ENCODE results near the gene EVX2. TPM values are rescaled to one million over a fixed set of nuclear protein-coding genes. Genes with fewer than 3 reads are reported as not detected.
A peak's percentile ranks its signal among the peaks of the same experiment; 100 is the strongest.

The EVX2 gene
- total and polyA plus RNA-seq, 2 donors, result not detected

GRCh38 chr2:176128982-176129796, 45.4 kb upstream of the EVX2 start, which contains the start of gene HOXD8:
Gene HOXD8, plus strand, starts transcription at chr2:176129705. Its CDS starts 662 bp downstream, at chr2:176130367.
- Histone ChIP-seq H3K27me3 (ENCODE audit: control insufficient read depth in 2 of 2, insufficient read depth in 1 of 2, low read length in 1 of 2) (peaks cover 94 to 99% of the 10 kb centered on the region in 2 donors), H3K9me3 (ENCODE audit: control insufficient read depth in 2 of 2, insufficient read depth in 1 of 2, low read length in 1 of 2) (peaks cover 0 to 15% of the 10 kb centered on the region in 2 donors), H3K4me3 (ENCODE audit: low read length in 2 of 2) (peak within 1 kb of the TSS in 1 of 2 donors; percentile 40), H3K27ac (ENCODE audit: low read depth in 1 of 2, low read length in 1 of 2) (peak within 1 kb of the TSS in 1 of 2 donors; percentile 26), H3K4me1 (ENCODE audit: control insufficient read depth in 2 of 2, insufficient read depth in 2 of 2, low read length in 2 of 2) (peaks cover 8 to 17% of the 10 kb centered on the region in 2 donors), H3K36me3 (ENCODE audit: control insufficient read depth in 2 of 2, insufficient read depth in 2 of 2, low read length in 1 of 2) (no peaks in the 10 kb centered on the region)
- WGBS, result 4% methylated on average over 64 of the region's 64 CpGs
- DNase-seq (ENCODE audit: low read depth in 6 of 9, low spot score in 9 of 9), result peak in 3 of 9 donors; percentile 37 to 63 (median 42)

- peak in 1 of 9 donors; percentile 35 for DNase-seq (ENCODE audit: low read depth in 6 of 9, low spot score in 9 of 9)
- Histone ChIP-seq H3K4me3 (ENCODE audit: low read length in 2 of 2) (no peak overlapping the region), H3K9me3 (ENCODE audit: control insufficient read depth in 2 of 2, insufficient read depth in 1 of 2, low read length in 1 of 2) (peaks cover 0 to 15% of the 10 kb centered on the region in 2 donors), H3K4me1 (ENCODE audit: control insufficient read depth in 2 of 2, insufficient read depth in 2 of 2, low read length in 2 of 2) (peaks cover 8 to 17% of the 10 kb centered on the region in 2 donors), H3K27me3 (ENCODE audit: control insufficient read depth in 2 of 2, insufficient read depth in 1 of 2, low read length in 1 of 2) (peaks cover 92 to 99% of the 10 kb centered on the region in 2 donors), H3K36me3 (ENCODE audit: control insufficient read depth in 2 of 2, insufficient read depth in 2 of 2, low read length in 1 of 2) (no peaks in the 10 kb centered on the region), H3K27ac (ENCODE audit: low read depth in 1 of 2, low read length in 1 of 2) (no peak overlapping the region)
- WGBS, result 7% methylated on average over 49 of the region's 49 CpGs
Observed at GRCh38 chr2:176128172-176128981, 44.6 kb upstream of the EVX2 start.

GRCh38 chr2:176127774-176128072, 44.0 kb upstream of the EVX2 start:
- Histone ChIP-seq H3K27ac (ENCODE audit: low read depth in 1 of 2, low read length in 1 of 2) (no peak overlapping the region), H3K4me1 (ENCODE audit: control insufficient read depth in 2 of 2, insufficient read depth in 2 of 2, low read length in 2 of 2) (peaks cover 10 to 19% of the 10 kb centered on the region in 2 donors), H3K27me3 (ENCODE audit: control insufficient read depth in 2 of 2, insufficient read depth in 1 of 2, low read length in 1 of 2) (peaks cover 93 to 99% of the 10 kb centered on the region in 2 donors), H3K36me3 (ENCODE audit: control insufficient read depth in 2 of 2, insufficient read depth in 2 of 2, low read length in 1 of 2) (no peaks in the 10 kb centered on the region), H3K4me3 (ENCODE audit: low read length in 2 of 2) (no peak overlapping the region), H3K9me3 (ENCODE audit: control insufficient read depth in 2 of 2, insufficient read depth in 1 of 2, low read length in 1 of 2) (peaks cover 0 to 15% of the 10 kb centered on the region in 2 donors)
- DNase-seq (ENCODE audit: low read depth in 6 of 9, low spot score in 9 of 9), result no peak
- WGBS, result 29% methylated on average over 4 of the region's 4 CpGs

- no peak overlapping the region for H3K27ac ChIP-seq (ENCODE audit: low read depth in 1 of 2, low read length in 1 of 2)
- peaks cover 93 to 99% of the 10 kb centered on the region in 2 donors for H3K27me3 ChIP-seq (ENCODE audit: control insufficient read depth in 2 of 2, insufficient read depth in 1 of 2, low read length in 1 of 2)
- H3K9me3 ChIP-seq (ENCODE audit: control insufficient read depth in 2 of 2, insufficient read depth in 1 of 2, low read length in 1 of 2), result peaks cover 0 to 18% of the 10 kb centered on the region in 2 donors
- no peaks in the 10 kb centered on the region for H3K36me3 ChIP-seq (ENCODE audit: control insufficient read depth in 2 of 2, insufficient read depth in 2 of 2, low read length in 1 of 2)
- H3K4me1 ChIP-seq (ENCODE audit: control insufficient read depth in 2 of 2, insufficient read depth in 2 of 2, low read length in 2 of 2), result peaks cover 12 to 18% of the 10 kb centered on the region in 2 donors
- peak in 5 of 9 donors; percentile 48 to 75 (median 62) for DNase-seq (ENCODE audit: low read depth in 6 of 9, low spot score in 9 of 9)
- H3K4me3 ChIP-seq (ENCODE audit: low read length in 2 of 2), result no peak overlapping the region
- WGBS, result 4% methylated on average over 13 of the region's 13 CpGs
Observed at GRCh38 chr2:176126929-176127773, 43.4 kb upstream of the EVX2 start.

- H3K27me3 ChIP-seq (ENCODE audit: control insufficient read depth in 2 of 2, insufficient read depth in 1 of 2, low read length in 1 of 2), result peaks cover 95 to 99% of the 10 kb centered on the region in 2 donors
Observed at GRCh38 chr2:176125772-176126054, 42.0 kb upstream of the EVX2 start.

GRCh38 chr2:176124947-176125771, 41.4 kb upstream of the EVX2 start:
- no peak for DNase-seq (ENCODE audit: low read depth in 6 of 9, low spot score in 9 of 9)
- peaks cover 5 to 18% of the 10 kb centered on the region in 2 donors for H3K4me1 ChIP-seq (ENCODE audit: control insufficient read depth in 2 of 2, insufficient read depth in 2 of 2, low read length in 2 of 2)
- peaks cover 0 to 23% of the 10 kb centered on the region in 2 donors for H3K9me3 ChIP-seq (ENCODE audit: control insufficient read depth in 2 of 2, insufficient read depth in 1 of 2, low read length in 1 of 2)
- no peak overlapping the region for H3K4me3 ChIP-seq (ENCODE audit: low read length in 2 of 2)
- 35% methylated on average over 9 of the region's 9 CpGs for WGBS
- H3K36me3 ChIP-seq (ENCODE audit: control insufficient read depth in 2 of 2, insufficient read depth in 2 of 2, low read length in 1 of 2), result no peaks in the 10 kb centered on the region
- no peak overlapping the region for H3K27ac ChIP-seq (ENCODE audit: low read depth in 1 of 2, low read length in 1 of 2)
- H3K27me3 ChIP-seq (ENCODE audit: control insufficient read depth in 2 of 2, insufficient read depth in 1 of 2, low read length in 1 of 2), result peaks cover 94 to 99% of the 10 kb centered on the region in 2 donors

More at GRCh38 chr2:176125772-176126054, 42.0 kb upstream of the EVX2 start:
- Histone ChIP-seq H3K4me3 (ENCODE audit: low read length in 2 of 2) (no peak overlapping the region), H3K36me3 (ENCODE audit: control insufficient read depth in 2 of 2, insufficient read depth in 2 of 2, low read length in 1 of 2) (no peaks in the 10 kb centered on the region), H3K4me1 (ENCODE audit: control insufficient read depth in 2 of 2, insufficient read depth in 2 of 2, low read length in 2 of 2) (peaks cover 11 to 18% of the 10 kb centered on the region in 2 donors), H3K27ac (ENCODE audit: low read depth in 1 of 2, low read length in 1 of 2) (no peak overlapping the region), H3K9me3 (ENCODE audit: control insufficient read depth in 2 of 2, insufficient read depth in 1 of 2, low read length in 1 of 2) (peaks cover 0 to 23% of the 10 kb centered on the region in 2 donors)
- no peak for DNase-seq (ENCODE audit: low read depth in 6 of 9, low spot score in 9 of 9)
- 19% methylated on average over 6 of the region's 6 CpGs for WGBS

GRCh38 chr2:176124110-176124946, 40.6 kb upstream of the EVX2 start:
- H3K36me3 ChIP-seq (ENCODE audit: control insufficient read depth in 2 of 2, insufficient read depth in 2 of 2, low read length in 1 of 2), result no peaks in the 10 kb centered on the region
- H3K27ac ChIP-seq (ENCODE audit: low read depth in 1 of 2, low read length in 1 of 2), result no peak overlapping the region
- H3K4me1 ChIP-seq (ENCODE audit: control insufficient read depth in 2 of 2, insufficient read depth in 2 of 2, low read length in 2 of 2), result peaks cover 4 to 17% of the 10 kb centered on the region in 2 donors
- peaks cover 0 to 22% of the 10 kb centered on the region in 2 donors for H3K9me3 ChIP-seq (ENCODE audit: control insufficient read depth in 2 of 2, insufficient read depth in 1 of 2, low read length in 1 of 2)
- H3K27me3 ChIP-seq (ENCODE audit: control insufficient read depth in 2 of 2, insufficient read depth in 1 of 2, low read length in 1 of 2), result peaks cover 94 to 100% of the 10 kb centered on the region in 2 donors
- no peak overlapping the region for H3K4me3 ChIP-seq (ENCODE audit: low read length in 2 of 2)
- WGBS, result 12% methylated on average over 34 of the region's 34 CpGs
- DNase-seq (ENCODE audit: low read depth in 6 of 9, low spot score in 9 of 9), result no peak
